GM23338 (cell line): ENCODE data around the gene CA12. TPM values are rescaled to one million over a fixed set of nuclear protein-coding genes. Genes with fewer than 3 reads are reported as not detected.
"Not testable (repeated sequence)": the region's sequence is repeated elsewhere in the genome, so short reads cannot be mapped to it uniquely, and the experiment has no call there.

Source experiments
- ATAC-seq: fragments of 200-7000 bp; cut with Tn5 transposase; 3 replicates; pipeline ENCODE4 v1.9.1; 2020
- DNase-seq: peaks from one replicate; pipeline ENCODE4 v3.0.0-alpha.2; 2015; ENCODE audit warnings: low spot score
- H2AFZ ChIP-seq: fragments of 200-600 bp; sonication (generic); 2 replicates; pipeline ENCODE4 v1.8.0; 2016; ENCODE audit warnings: antibody characterized with exemption, mild to moderate bottlenecking, moderate library complexity
- H3F3A ChIP-seq: fragments of 200-600 bp; sonication (generic); replicated peaks from 2 replicates; pipeline ENCODE4 v1.8.0; 2017; ENCODE audit warnings: antibody characterized with exemption, mixed run types, low read depth
- H3K27ac ChIP-seq: fragments of 200-600 bp; sonication (generic); 2 replicates; pipeline ENCODE4 v1.6.1; 2016; ENCODE audit warnings: low read depth
- H3K27me3 ChIP-seq: fragments of 200-600 bp; sonication (generic); 2 replicates; pipeline ENCODE4 v1.8.0; 2016; ENCODE audit warnings: mild to moderate bottlenecking, mixed run types, moderate library complexity; ENCODE audit not compliant: insufficient read depth
- H3K36me3 ChIP-seq: fragments of 200-600 bp; sonication (generic); 2 replicates; pipeline ENCODE4 v1.8.0; 2016; ENCODE audit warnings: mild to moderate bottlenecking; ENCODE audit not compliant: insufficient read depth
- H3K4me1 ChIP-seq: fragments of 200-600 bp; sonication (generic); 2 replicates; pipeline ENCODE4 v1.8.0; 2016; ENCODE audit warnings: mild to moderate bottlenecking, moderate library complexity; ENCODE audit not compliant: insufficient read depth
- H3K4me2 ChIP-seq: fragments of 200-600 bp; sonication (generic); 2 replicates; pipeline ENCODE4 v1.7.1; 2017; ENCODE audit warnings: mixed run types
- H3K4me3 ChIP-seq: fragments of 200-600 bp; sonication (generic); 2 replicates; pipeline ENCODE4 v1.6.1; 2016; ENCODE audit warnings: mixed run types
- H3K79me2 ChIP-seq: fragments of 200-600 bp; sonication (generic); replicated peaks from 2 replicates; pipeline ENCODE4 v1.8.0; 2017; ENCODE audit warnings: mild to moderate bottlenecking; ENCODE audit not compliant: insufficient read depth
- H3K9me2 ChIP-seq: fragments of 200-600 bp; sonication (generic); 2 replicates; pipeline ENCODE4 v1.8.0; 2017; ENCODE audit not compliant: insufficient read depth
- H4K20me1 ChIP-seq: fragments of 200-600 bp; sonication (generic); replicated peaks from 2 replicates; pipeline ENCODE4 v1.8.0; 2017; ENCODE audit warnings: mild to moderate bottlenecking; ENCODE audit not compliant: insufficient read depth
- H3K27ac Mint-ChIP-seq: 2 replicates; pipeline ENCODE4 v1.8.0; 2020; ENCODE audit warnings: inconsistent platforms, mild to moderate bottlenecking, moderate library complexity, mixed read lengths
- H3K27me3 Mint-ChIP-seq: 3 replicates; pipeline ENCODE4 v1.8.0; 2022; ENCODE audit warnings: low read depth, mild to moderate bottlenecking, moderate library complexity, mixed read lengths, inconsistent platforms; ENCODE audit not compliant: insufficient read depth, poor library complexity
- H3K36me3 Mint-ChIP-seq: 3 replicates; pipeline ENCODE4 v1.8.0; 2021; ENCODE audit warnings: low read depth, mild to moderate bottlenecking, inconsistent platforms, moderate library complexity, mixed read lengths
- H3K4me1 Mint-ChIP-seq: 3 replicates; pipeline ENCODE4 v1.8.0; 2020; ENCODE audit warnings: mild to moderate bottlenecking, inconsistent platforms, mixed read lengths
- H3K4me3 Mint-ChIP-seq: 3 replicates; pipeline ENCODE4 v1.8.0; 2021; ENCODE audit warnings: moderate library complexity, mild to moderate bottlenecking, inconsistent platforms, mixed read lengths
- H3K9me3 Mint-ChIP-seq: 3 replicates; pipeline ENCODE4 v1.8.0; 2020; ENCODE audit warnings: moderate library complexity, mild to moderate bottlenecking, inconsistent platforms, mixed read lengths
- CREB1 ChIP-seq: fragments of 250-450 bp; sonication (Bioruptor Pico); IDR thresholded peaks from 2 replicates; pipeline ENCODE4 v1.5.0; 2020; ENCODE audit warnings: low read depth, mild to moderate bottlenecking, moderate library complexity
- ETS1 ChIP-seq: IDR thresholded peaks from 2 replicates; pipeline ENCODE4 v1.6.1; 2016; ENCODE audit warnings: antibody characterized with exemption
- EZH2 ChIP-seq: fragments of 200-600 bp; sonication (generic); IDR thresholded peaks from one replicate; pipeline ENCODE4 v1.8.0; 2017; ENCODE audit warnings: antibody characterized with exemption, mild to moderate bottlenecking, low read depth; ENCODE audit not compliant: unreplicated experiment
- EZH2phosphoT487 ChIP-seq: fragments of 200-600 bp; sonication (generic); IDR thresholded peaks from one replicate; pipeline ENCODE4 v1.8.1; 2018; ENCODE audit warnings: antibody characterized with exemption; ENCODE audit not compliant: unreplicated experiment
- JUNB ChIP-seq: IDR thresholded peaks from one replicate; pipeline ENCODE4 v1.6.1; 2016; ENCODE audit warnings: antibody characterized with exemption; ENCODE audit not compliant: unreplicated experiment
- NANOG ChIP-seq: IDR thresholded peaks from 2 replicates; pipeline ENCODE4 v1.6.1; 2016; ENCODE audit warnings: antibody characterized with exemption, borderline replicate concordance
- ZNF331 ChIP-seq: fragments of 250-450 bp; sonication (Bioruptor Pico); IDR thresholded peaks from 2 replicates; pipeline ENCODE4 v1.5.0; 2020; ENCODE audit warnings: low read depth, mild to moderate bottlenecking, moderate library complexity
- ZNF462 ChIP-seq: fragments of 250-450 bp; sonication (Bioruptor Pico); IDR thresholded peaks from 2 replicates; pipeline ENCODE4 v1.5.0; 2020; ENCODE audit warnings: mild to moderate bottlenecking, moderate library complexity
- polyA plus RNA-seq: library from polyadenylated mRNA; unstranded; fragments of >200 nt; fragmentation: Nextera tagmentation; extraction: Ambion mirVana; gene quantifications from 2 replicates; pipeline ENCODE4 v1.2.1, GENCODE V29; 2016
- total RNA-seq: library from RNA; depleted of rRNA; stranded (reverse); fragments of >200 nt; shearing (Covaris generic); gene quantifications from 2 replicates; pipeline ENCODE4 v1.2.3, GENCODE V29; 2014
- TF ChIP-seq, protein P1 (sequence below), 2 experiments: fragments of 200-600 bp in 1 of 2; sonication (generic) in 1 of 2; conservative IDR thresholded peaks; 2 replicates each; pipeline versions ENCODE4 v1.5.1 to v1.6.1; 2016 to 2017; ENCODE audit warnings: antibody characterized with exemption in 2 of 2, low read depth in 2 of 2, mild to moderate bottlenecking in 2 of 2, moderate library complexity in 1 of 2

The CA12 gene
- total and polyA plus RNA-seq, 2 experiments from 2014 or later: 2.9 to 5.2 TPM

DNA sequence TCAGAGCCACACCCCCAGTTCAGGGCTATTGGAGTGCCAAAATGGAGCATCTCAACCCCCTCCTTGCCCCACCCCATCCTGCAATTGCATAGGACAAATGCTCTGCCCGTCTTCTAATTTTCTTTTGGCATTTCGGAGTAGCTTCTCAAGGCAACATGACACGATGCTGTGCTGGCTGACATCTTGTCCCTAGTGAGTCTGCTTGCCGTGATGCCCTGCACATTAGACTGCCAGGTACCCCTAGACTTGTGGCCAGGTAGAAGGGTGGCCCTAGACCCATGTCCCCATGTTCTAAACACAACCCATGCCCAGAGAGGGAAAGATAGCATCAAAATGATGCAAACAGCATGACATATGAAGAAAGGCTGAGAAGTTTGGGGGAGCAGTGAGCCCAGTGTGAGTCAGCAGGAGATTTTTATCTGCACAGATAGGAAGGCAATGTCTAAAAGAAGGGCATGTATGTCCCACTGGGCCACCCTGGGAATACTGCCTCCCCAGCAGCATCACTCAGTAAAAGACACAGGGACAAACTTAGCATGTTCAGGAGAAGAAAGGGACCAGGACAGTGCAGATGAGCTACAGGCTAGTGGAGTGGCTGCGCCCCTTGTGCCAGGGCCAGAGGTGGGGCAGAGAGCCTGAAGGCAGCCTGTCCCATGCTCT, 36.8 kb downstream of the CA12 start:
- Histone ChIP-seq H3K79me2 (no peaks in the 10 kb centered on the region), H3K4me1 (peaks cover 17% of the 10 kb centered on the region), H3K27me3 (no peaks in the 10 kb centered on the region), H3K27ac (no peak overlapping the region), H3K36me3 (no peaks in the 10 kb centered on the region), H3F3A (no peaks in the 10 kb centered on the region), H3K9me2 (peaks cover 4% of the 10 kb centered on the region; the same call in 1 of the 2 replicates), H3K4me3 (no peak overlapping the region), H4K20me1 (no peaks in the 10 kb centered on the region), H2AFZ (no peak overlapping the region), H3K4me2 (no peak overlapping the region)
- ATAC-seq (no peak), DNase-seq (no peak)
- Mint-ChIP-seq H3K27me3 (peaks cover 2% of the 10 kb centered on the region), H3K27ac (no peak overlapping the region), H3K9me3 (no peaks in the 10 kb centered on the region), H3K36me3 (no peaks in the 10 kb centered on the region), H3K4me1 (peaks cover 37% of the 10 kb centered on the region), H3K4me3 (no peak overlapping the region)
- no peak for TF ChIP-seq JUNB
- no peak for TF ChIP-seq ZNF331 (CRISPR knock-in tag)
- no peak for TF ChIP-seq NANOG
- TF ChIP-seq EZH2: no peak
- TF ChIP-seq, protein P1, sequence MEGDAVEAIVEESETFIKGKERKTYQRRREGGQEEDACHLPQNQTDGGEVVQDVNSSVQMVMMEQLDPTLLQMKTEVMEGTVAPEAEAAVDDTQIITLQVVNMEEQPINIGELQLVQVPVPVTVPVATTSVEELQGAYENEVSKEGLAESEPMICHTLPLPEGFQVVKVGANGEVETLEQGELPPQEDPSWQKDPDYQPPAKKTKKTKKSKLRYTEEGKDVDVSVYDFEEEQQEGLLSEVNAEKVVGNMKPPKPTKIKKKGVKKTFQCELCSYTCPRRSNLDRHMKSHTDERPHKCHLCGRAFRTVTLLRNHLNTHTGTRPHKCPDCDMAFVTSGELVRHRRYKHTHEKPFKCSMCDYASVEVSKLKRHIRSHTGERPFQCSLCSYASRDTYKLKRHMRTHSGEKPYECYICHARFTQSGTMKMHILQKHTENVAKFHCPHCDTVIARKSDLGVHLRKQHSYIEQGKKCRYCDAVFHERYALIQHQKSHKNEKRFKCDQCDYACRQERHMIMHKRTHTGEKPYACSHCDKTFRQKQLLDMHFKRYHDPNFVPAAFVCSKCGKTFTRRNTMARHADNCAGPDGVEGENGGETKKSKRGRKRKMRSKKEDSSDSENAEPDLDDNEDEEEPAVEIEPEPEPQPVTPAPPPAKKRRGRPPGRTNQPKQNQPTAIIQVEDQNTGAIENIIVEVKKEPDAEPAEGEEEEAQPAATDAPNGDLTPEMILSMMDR (conservative IDR thresholded peaks at IDR 0.05; ENCODE audit: low read depth in 2 of 2): no peak
- TF ChIP-seq EZH2phosphoT487: no peak
- no peak for TF ChIP-seq ZNF462
- no peak for TF ChIP-seq CREB1 (CRISPR knock-in tag)
- TF ChIP-seq ETS1: no peak

DNA sequence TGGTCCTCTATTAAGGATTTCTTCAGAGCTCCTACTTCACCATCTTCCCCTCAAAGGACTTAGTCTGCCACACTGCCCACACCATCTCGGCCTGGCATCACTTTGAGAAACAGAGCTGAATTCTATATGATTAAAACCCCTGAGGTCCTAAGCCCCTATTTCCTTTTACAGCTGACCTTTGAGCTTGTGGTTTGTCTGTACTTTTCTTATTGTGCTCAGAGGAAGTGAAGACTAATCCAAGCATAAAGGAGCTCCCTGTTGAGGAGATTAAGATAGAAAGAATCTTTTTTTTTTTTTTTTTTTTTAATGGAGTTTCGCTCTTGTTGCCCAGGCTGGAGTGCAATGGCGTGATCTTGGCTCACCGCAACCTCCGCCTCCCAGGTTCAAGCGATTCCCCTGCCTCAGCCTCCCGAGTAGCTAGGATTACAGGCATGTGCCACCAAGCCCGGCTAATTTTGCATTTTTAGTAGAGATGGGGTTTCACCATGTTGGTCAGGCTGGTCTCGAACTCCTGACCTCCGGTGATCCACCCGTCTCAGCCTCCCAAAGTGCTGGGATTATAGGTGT, 38.6 kb downstream of the CA12 start:
- H3K27ac Mint-ChIP-seq, H3K27me3 ChIP-seq, H2AFZ ChIP-seq, H3K9me2 ChIP-seq, H3K36me3 ChIP-seq, H3F3A ChIP-seq, H3K4me3 Mint-ChIP-seq, H4K20me1 ChIP-seq, H3K27me3 Mint-ChIP-seq, H3K79me2 ChIP-seq, ATAC-seq, DNase-seq, H3K4me2 ChIP-seq, H3K36me3 Mint-ChIP-seq, H3K4me3 ChIP-seq, H3K9me3 Mint-ChIP-seq, H3K27ac ChIP-seq: not testable (repeated sequence)
- H3K4me1 Mint-ChIP-seq: peaks cover 44% of the 10 kb centered on the region
- peaks cover 27% of the 10 kb centered on the region for H3K4me1 ChIP-seq
